AG04450 (cell line): ENCODE measurements around the gene RPL22. TPM values are rescaled to one million over a fixed set of nuclear protein-coding genes. Genes with fewer than 3 reads are reported as not detected.

Experiments
- CTCF ChIA-PET: fragments of 300-600, 350-600 bp; formaldehyde crosslinking; extraction: SDS; loops from one replicate; lab custom pipeline; 2022; ENCODE audit warnings: antibody characterized with exemption, inconsistent platforms; lab: Charles Lee
- POLR2A ChIA-PET: fragments of 350-600 bp; formaldehyde crosslinking; extraction: SDS; loops from one replicate; lab custom pipeline; 2021; ENCODE audit warnings: antibody characterized with exemption, inconsistent platforms; lab: Yijun Ruan, JAX
- DNase-seq: peaks from one replicate; pipeline ENCODE4 v3.0.0-alpha.2; 2011; ENCODE audit warnings: low read depth, low spot score
- H3K27ac ChIP-seq: one replicate; pipeline ENCODE4 v1.5.1; 2012; ENCODE audit warnings: low read depth, low read length, control low read depth
- H3K27me3 ChIP-seq: one replicate; pipeline ENCODE4 v1.6.0; 2012; ENCODE audit warnings: low read length; ENCODE audit not compliant: control insufficient read depth, insufficient read depth
- H3K4me3 ChIP-seq: 2 replicates; pipeline ENCODE4 v1.5.1; 2011; ENCODE audit warnings: mild to moderate bottlenecking, low read depth, low read length, control low read depth
- H3K9me3 ChIP-seq: 2 replicates; pipeline ENCODE4 v1.5.1; 2012; ENCODE audit warnings: low read length; ENCODE audit not compliant: control insufficient read depth, insufficient read depth
- polyA minus RNA-seq: library from RNA; depleted of rRNA, polyadenylated mRNA; stranded (reverse); fragments of >200 nt; gene quantifications from 2 replicates; pipeline ENCODE4 v1.2.3, GENCODE V29; 2011; rRNA and poly(A)+ RNA removed
- polyA plus RNA-seq: library from polyadenylated mRNA; depleted of rRNA; stranded (reverse); fragments of >200 nt; gene quantifications from 2 replicates; pipeline ENCODE4 v1.2.3, GENCODE V29; 2011; rRNA removed
- TF ChIP-seq, protein P1 (sequence below): IDR thresholded peaks from 2 replicates; pipeline ENCODE4 v1.5.1; 2011; ENCODE audit warnings: low read depth, low read length, control low read depth, inconsistent platforms

Gene RPL22
- 283 and 393 TPM in 2 replicates for polyA plus RNA-seq
- 36.3 and 49.0 TPM in 2 replicates for polyA minus RNA-seq

DNA sequence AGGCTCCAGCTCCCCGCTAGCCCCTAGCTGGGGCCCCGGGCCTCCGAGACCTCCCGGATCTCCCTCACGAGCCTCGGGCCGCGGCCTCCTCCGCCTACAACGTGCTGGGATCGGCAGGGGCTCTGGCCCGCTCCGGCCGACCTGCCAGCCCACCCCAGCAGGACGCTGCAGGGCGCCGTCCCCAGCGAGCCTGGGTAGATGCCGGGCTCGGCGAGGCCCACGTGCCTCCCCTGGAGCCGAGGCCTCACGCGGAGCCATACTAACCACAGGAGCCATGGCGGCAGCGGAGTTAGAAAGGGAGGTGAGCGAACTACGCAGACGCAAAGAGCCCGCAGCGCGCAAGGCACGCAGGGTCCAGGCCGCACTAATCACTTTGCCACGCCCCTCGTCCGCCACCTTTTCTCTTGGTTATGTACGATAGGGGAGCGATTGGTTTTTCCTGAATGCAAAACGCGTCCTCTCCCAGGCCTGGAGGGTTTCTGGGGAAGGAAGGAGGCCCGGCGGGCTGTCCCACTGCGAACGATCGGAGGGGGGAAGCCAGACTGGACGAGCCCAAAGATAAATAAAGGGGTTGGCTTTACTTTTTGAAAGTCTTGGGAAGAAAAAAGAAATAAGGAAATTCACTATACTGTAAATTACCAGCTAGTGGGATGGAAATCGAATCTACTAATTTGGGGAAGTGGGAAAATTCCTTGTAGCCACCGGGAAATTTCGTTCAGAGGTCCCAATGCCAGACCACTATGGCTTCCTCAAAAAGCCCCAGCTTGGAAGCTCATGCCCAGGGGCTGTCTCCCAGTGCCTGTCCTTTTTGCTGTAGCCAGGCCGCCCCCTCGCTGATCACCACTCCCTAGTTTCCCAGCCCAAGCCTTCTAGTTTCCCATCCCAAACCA is at the start of gene RPL22:
RPL22 (minus strand) TSS at position 298 of the 890 bp plus-strand sequence; CDS start at position 276, 22 bp downstream.
- peak within 1 kb of the TSS; percentile 94 for H3K4me3 ChIP-seq
- no peaks in the 10 kb centered on the region for H3K27me3 ChIP-seq
- peaks cover 3% of the 10 kb centered on the region; the same call in 1 of the 2 replicates for H3K9me3 ChIP-seq
- ChIA-PET CTCF (interaction anchor here (0.8 to 2.0 kb wide), 4 partner anchors 14 to 47 kb away, joined by 3 to 9 read pairs (median 3); no protein-coding TSS in a partner anchor), POLR2A (interaction anchor here (0.8 kb wide), 1 partner anchor 10 kb away, joined by 3 read pairs; no protein-coding TSS in a partner anchor)
- peak; percentile 97 for DNase-seq
- TF ChIP-seq, protein P1, sequence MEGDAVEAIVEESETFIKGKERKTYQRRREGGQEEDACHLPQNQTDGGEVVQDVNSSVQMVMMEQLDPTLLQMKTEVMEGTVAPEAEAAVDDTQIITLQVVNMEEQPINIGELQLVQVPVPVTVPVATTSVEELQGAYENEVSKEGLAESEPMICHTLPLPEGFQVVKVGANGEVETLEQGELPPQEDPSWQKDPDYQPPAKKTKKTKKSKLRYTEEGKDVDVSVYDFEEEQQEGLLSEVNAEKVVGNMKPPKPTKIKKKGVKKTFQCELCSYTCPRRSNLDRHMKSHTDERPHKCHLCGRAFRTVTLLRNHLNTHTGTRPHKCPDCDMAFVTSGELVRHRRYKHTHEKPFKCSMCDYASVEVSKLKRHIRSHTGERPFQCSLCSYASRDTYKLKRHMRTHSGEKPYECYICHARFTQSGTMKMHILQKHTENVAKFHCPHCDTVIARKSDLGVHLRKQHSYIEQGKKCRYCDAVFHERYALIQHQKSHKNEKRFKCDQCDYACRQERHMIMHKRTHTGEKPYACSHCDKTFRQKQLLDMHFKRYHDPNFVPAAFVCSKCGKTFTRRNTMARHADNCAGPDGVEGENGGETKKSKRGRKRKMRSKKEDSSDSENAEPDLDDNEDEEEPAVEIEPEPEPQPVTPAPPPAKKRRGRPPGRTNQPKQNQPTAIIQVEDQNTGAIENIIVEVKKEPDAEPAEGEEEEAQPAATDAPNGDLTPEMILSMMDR: no peak
- H3K27ac ChIP-seq: peak within 1 kb of the TSS; percentile 65

DNA sequence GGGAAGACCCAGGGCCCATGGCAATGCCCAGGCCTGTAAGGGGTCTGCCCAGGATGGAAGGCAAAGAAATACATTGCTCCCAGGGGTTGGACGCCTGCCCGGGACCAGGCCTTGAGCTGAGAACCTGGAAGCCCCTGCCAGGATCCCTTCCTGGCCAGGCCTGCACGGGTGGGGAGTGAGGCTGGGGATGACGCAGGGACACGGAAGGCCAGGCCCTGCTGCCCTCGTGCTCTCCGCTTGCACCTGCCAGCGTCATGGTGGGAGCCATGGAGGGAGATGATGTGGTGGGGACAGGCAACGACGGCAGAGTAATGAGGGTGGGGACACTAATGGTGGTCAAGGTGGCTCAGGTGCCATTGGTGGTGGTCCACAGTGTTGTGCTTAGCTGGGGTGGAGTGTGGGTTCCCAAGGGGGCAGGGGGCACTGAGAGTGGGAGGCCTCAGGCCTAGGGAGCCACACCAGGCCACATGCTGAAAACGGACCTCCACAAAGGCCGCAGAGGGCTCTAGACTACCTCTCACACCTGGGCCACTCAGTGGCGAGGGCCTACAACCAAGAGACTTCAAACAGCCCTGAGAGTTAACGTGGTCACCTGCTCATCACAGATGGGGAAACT is 48.9 kb upstream of the RPL22 start:
- POLR2A ChIA-PET: interaction anchor here (0.9 kb wide), 1 partner anchor 13 kb away, joined by 4 read pairs; the partner anchor contains the start of gene GPR153
- Histone ChIP-seq H3K27ac (no peak overlapping the region), H3K4me3 (no peak overlapping the region), H3K9me3 (peaks cover 3% of the 10 kb centered on the region; the same call in 1 of the 2 replicates), H3K27me3 (peaks cover 39% of the 10 kb centered on the region)
- CTCF ChIA-PET: interaction anchor here (0.6 to 6.3 kb wide), 9 partner anchors 8 to 158 kb away, joined by 3 to 266 read pairs (median 9); no protein-coding TSS in a partner anchor
- TF ChIP-seq, protein P1: no peak
- DNase-seq: no peak

DNA sequence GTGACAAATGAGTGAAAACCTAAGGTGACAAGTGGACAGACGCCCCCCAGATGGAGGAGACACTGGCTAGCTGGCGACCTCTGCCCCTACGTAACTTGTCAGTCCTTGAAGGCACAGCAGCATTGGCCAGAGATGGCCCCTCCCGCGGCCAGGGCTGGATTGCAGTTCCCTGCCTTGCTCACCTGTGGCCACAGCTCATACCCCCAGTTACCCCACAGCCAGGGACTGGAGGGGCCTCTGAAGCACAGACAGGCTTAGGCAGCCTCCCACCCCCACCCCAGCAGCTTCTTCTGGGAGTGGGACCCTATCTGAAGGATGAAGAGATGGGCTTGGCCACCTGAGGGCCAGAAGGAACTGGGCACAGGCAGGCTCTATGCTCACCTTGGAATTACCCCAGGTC is 48.3 kb upstream of the RPL22 start:
- POLR2A ChIA-PET: no interaction called here
- Histone ChIP-seq H3K27ac (no peak overlapping the region), H3K9me3 (peaks cover 3% of the 10 kb centered on the region; the same call in 1 of the 2 replicates), H3K4me3 (no peak overlapping the region), H3K27me3 (peaks cover 46% of the 10 kb centered on the region)
- no peak for DNase-seq
- TF ChIP-seq, protein P1: no peak
- CTCF ChIA-PET: interaction anchor here (0.9 to 6.3 kb wide), 20 partner anchors 9 to 238 kb away, joined by 3 to 266 read pairs (median 8); no protein-coding TSS in a partner anchor

DNA sequence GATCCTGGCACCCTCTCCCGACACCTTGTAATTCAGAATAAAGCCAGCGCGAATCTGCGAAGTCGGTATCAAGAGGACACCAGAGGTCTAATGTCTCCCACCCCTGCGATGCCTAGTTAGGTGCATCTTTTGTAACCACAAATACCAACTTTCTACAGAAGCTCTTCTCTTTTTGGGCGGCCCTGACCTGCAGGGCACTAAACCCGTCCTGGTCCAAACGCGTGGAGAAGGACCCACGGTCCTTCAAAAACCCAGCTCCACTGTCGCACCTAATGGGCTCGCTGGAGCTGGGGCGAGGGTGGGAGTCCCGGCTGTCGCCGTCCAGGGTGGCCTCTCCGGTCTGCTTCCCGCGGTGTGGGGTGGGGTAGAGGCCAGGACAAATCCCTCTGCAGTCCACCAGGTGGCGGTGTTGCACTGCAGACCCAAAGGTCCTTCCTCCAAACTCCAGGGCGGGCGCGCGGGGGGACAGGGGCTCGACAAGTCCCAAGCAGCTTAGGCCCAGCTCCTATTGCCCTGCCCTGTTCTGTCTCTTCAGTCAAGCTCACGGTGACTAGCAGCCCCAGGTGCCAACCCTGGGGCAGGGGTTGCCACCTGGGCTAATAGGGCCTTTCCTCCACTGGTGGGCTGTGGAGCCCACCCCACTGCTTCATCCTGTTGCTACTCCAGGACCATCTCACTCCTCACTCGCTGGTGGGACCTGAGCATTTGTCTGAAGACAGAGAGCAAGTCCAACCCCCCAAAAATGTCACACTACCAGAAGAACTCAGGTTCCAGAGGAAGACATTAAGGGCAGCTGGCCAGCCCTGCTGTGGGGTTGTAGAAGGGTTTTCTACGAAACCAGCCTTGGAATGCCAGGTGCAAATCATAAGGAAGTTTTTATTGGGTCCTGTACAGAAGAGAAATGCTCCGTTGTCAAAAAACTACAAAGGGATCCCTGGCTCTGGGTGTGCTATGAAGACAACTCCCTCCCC is 47.4 kb upstream of the RPL22 start:
- H3K4me3 ChIP-seq: no peak overlapping the region
- peaks cover 50% of the 10 kb centered on the region for H3K27me3 ChIP-seq
- ChIA-PET CTCF (interaction anchor here (0.5 to 6.3 kb wide), 39 partner anchors 8 to 247 kb away, joined by 3 to 266 read pairs (median 5); partner anchors contain the start of genes GPR153 and RPL22), POLR2A (no interaction called here)
- H3K27ac ChIP-seq: no peak overlapping the region
- TF ChIP-seq, protein P1: peak; percentile 87
- DNase-seq: peak; percentile 37
- peaks cover 3% of the 10 kb centered on the region; the same call in 1 of the 2 replicates for H3K9me3 ChIP-seq
